K562 (cell line): ENCODE measurements around the gene SULT2B1. TPM values are rescaled to one million over a fixed set of nuclear protein-coding genes. Genes with fewer than 3 reads are reported as not detected.
A peak's percentile ranks its signal among the peaks of the same experiment; 100 is the strongest.

Source experiments
- ATAC-seq: fragments of 200-7000 bp; cut with Tn5 transposase; 3 replicates; pipeline ENCODE4 v1.9.1; 2020; ENCODE audit warnings: moderate library complexity
- BruUV-seq: library from RNA; stranded (reverse); fragments of 400-500 nt; replicated peaks from 2 replicates; lab custom pipeline; 2021; lab: Mats Ljungman, UMichigan
- CTCF ChIA-PET: fragments of 300-600 bp; formaldehyde crosslinking; extraction: SDS; loops from one replicate; lab custom pipeline; 2021; ENCODE audit warnings: low intra/inter-chr PET ratio; lab: Yijun Ruan, JAX
- POLR2A ChIA-PET: fragments of 300-600, 350-650 bp; sonication (Branson Sonifier 250); formaldehyde crosslinking; extraction: SDS; loops from one replicate; lab custom pipeline; 2021; ENCODE audit warnings: antibody characterized with exemption, inconsistent platforms; lab: Yijun Ruan, JAX
- DNase-seq, 4 experiments: peaks; one replicate each; pipeline versions ENCODE4 v3.0.0 to v3.0.0-alpha.2; 2011 to 2018; ENCODE audit warnings: low spot score in 3 of 4, mixed read lengths in 3 of 4; ENCODE audit errors: extremely low read depth in 1 of 4
- FAIRE-seq: peaks from 2 replicates; lab custom pipeline; 2011; peaks lifted over from hg19 to GRCh38; lab: Jason Lieb, UNC
- H2AFZ ChIP-seq: 2 replicates; pipeline ENCODE4 v1.6.0; 2011; ENCODE audit warnings: low read depth, low read length, control low read depth, inconsistent platforms
- H3K27ac ChIP-seq: fragments of 200-600 bp; 3 replicates; pipeline ENCODE4 v1.8.0; 2011; ENCODE audit warnings: low read depth, mild to moderate bottlenecking, control low read depth, inconsistent platforms, low read length, moderate library complexity, mixed read lengths; ENCODE audit errors: extremely low read depth
- H3K27me3 ChIP-seq, 2 experiments: fragments of 300-600 bp in 1 of 2; 2 replicates in 1 of 2; 3 replicates in 1 of 2; pipeline versions ENCODE4 v1.6.0 to v1.8.0; 2011; ENCODE audit warnings: inconsistent platforms in 2 of 2, low read length in 2 of 2, mild to moderate bottlenecking in 1 of 2, mixed read lengths in 1 of 2, moderate library complexity in 1 of 2; ENCODE audit not compliant: control insufficient read depth in 2 of 2, insufficient read depth in 2 of 2
- H3K36me3 ChIP-seq: fragments of 300-600 bp; 3 replicates; pipeline ENCODE4 v1.8.0; 2011; ENCODE audit warnings: mild to moderate bottlenecking, low read length, inconsistent platforms; ENCODE audit not compliant: control insufficient read depth, insufficient read depth
- H3K4me1 ChIP-seq, 2 experiments: fragments of 200-600 bp in 1 of 2; replicated peaks in 1 of 2; 2 replicates in 1 of 2; 3 replicates in 1 of 2; pipeline versions ENCODE4 v1.5.1 to v1.8.0; 2011; ENCODE audit warnings: inconsistent platforms in 2 of 2, low read length in 2 of 2, mild to moderate bottlenecking in 1 of 2, mixed read lengths in 1 of 2, moderate library complexity in 1 of 2; ENCODE audit not compliant: control insufficient read depth in 2 of 2, insufficient read depth in 2 of 2
- H3K4me2 ChIP-seq: 2 replicates; pipeline ENCODE4 v1.6.1; 2011; ENCODE audit warnings: low read length, control low read depth, inconsistent platforms, mixed read lengths; ENCODE audit not compliant: insufficient read depth
- H3K4me3 ChIP-seq: fragments of 200-600 bp; sonication (generic), shearing (Covaris generic); 2 replicates; pipeline ENCODE4 v1.5.1; 2016; ENCODE audit warnings: control low read depth, inconsistent platforms
- H3K79me2 ChIP-seq: fragments of 200-600 bp; 3 replicates; pipeline ENCODE4 v1.8.0; 2011; ENCODE audit warnings: low read length, inconsistent platforms; ENCODE audit not compliant: control insufficient read depth, insufficient read depth
- H3K9ac ChIP-seq, 2 experiments: 2 replicates each; pipeline versions ENCODE4 v1.6.0 to v1.6.1; 2011; ENCODE audit warnings: low read depth in 2 of 2, low read length in 2 of 2, control low read depth in 1 of 2, inconsistent platforms in 1 of 2, mild to moderate bottlenecking in 1 of 2, mixed read lengths in 1 of 2; ENCODE audit not compliant: insufficient read depth in 1 of 2
- H3K9me1 ChIP-seq: one replicate; pipeline ENCODE4 v1.6.0; 2011; ENCODE audit warnings: inconsistent platforms, mild to moderate bottlenecking, low read length, moderate library complexity; ENCODE audit not compliant: control insufficient read depth, insufficient read depth
- H3K9me3 ChIP-seq: replicated peaks from 2 replicates; pipeline ENCODE4 v1.5.1; 2011; ENCODE audit warnings: low read depth, low read length, inconsistent platforms; ENCODE audit not compliant: control insufficient read depth, insufficient read depth
- H4K20me1 ChIP-seq: replicated peaks from 2 replicates; pipeline ENCODE4 v1.6.1; 2011; ENCODE audit warnings: low read length, inconsistent platforms, mixed read lengths; ENCODE audit not compliant: control insufficient read depth, insufficient read depth
- C11orf30 ChIP-seq: fragments of 450-650 bp; IDR thresholded peaks from 2 replicates; pipeline ENCODE4 v1.6.1; 2016; ENCODE audit warnings: low read depth, mild to moderate bottlenecking
- CEBPG ChIP-seq, 3 experiments: fragments of 200-800 bp in 1 of 3; sonication (Bioruptor generic) in 1 of 3; sonication (generic) in 1 of 3; formaldehyde crosslinking in 1 of 3; IDR thresholded peaks in 2 of 3; conservative IDR thresholded peaks in 1 of 3; 2 replicates each; pipeline versions ENCODE4 v1.6.1 to v1.8.0; 2016 to 2022; ENCODE audit warnings: missing compliant biosample characterization in 2 of 3, missing genetic modification characterization in 2 of 3, mild to moderate bottlenecking in 1 of 3, missing genetic modification reagents in 1 of 3
- MEF2A ChIP-seq: IDR thresholded peaks from 2 replicates; pipeline ENCODE4 v1.6.1; 2011; ENCODE audit warnings: low read depth, mild to moderate bottlenecking, low read length, moderate library complexity; ENCODE audit not compliant: control insufficient read depth
- NUFIP1 ChIP-seq: fragments of 450-650 bp; IDR thresholded peaks from 2 replicates; pipeline ENCODE4 v1.6.1; 2018; ENCODE audit not compliant: partially characterized antibody
- RCOR1 ChIP-seq, 2 experiments: IDR thresholded peaks; 2 replicates each; pipeline ENCODE4 v1.6.1; 2012; ENCODE audit warnings: low read depth in 2 of 2, low read length in 2 of 2, borderline replicate concordance in 1 of 2, improper control_type of control experiment in 1 of 2
- TCF7 ChIP-seq: sonication (generic); IDR thresholded peaks from 2 replicates; pipeline ENCODE4 v1.6.1; 2016; ENCODE audit warnings: antibody characterized with exemption, borderline replicate concordance
- ZNF316 ChIP-seq: fragments of 450-650 bp; IDR thresholded peaks from 2 replicates; pipeline ENCODE4 v1.6.1; 2016
- WGBS: fragments of 100-300 bp; shearing (Covaris generic); methylation state at CpG from one replicate; pipeline ENCODE4 v1.1.6; 2016; ENCODE audit warnings: low coverage, mixed read lengths; ENCODE audit not compliant: insufficient coverage; ENCODE audit errors: missing lambda C conversion rate; 5-methylcytosine and 5-hydroxymethylcytosine counted together
- in situ Hi-C: fragments of 300-500 bp; cut with MboI; formaldehyde crosslinking; loops from 4 replicates; pipeline ENCODE4 v1.15.0; 2018; ENCODE audit warnings: inconsistent platforms, mixed read lengths
- intact Hi-C: fragments of 100-400 bp; cut with micrococcal nuclease; formaldehyde crosslinking; loops from 2 replicates; pipeline ENCODE4 v1.14.2; 2022
- polyA plus RNA-seq, 8 experiments: library from polyadenylated mRNA; depleted of rRNA in 4 of 8; stranded (reverse) in 5 of 8; unstranded in 3 of 8; fragments of >200 nt; fragmentation: Nextera tagmentation in 2 of 8; fragmentation: Illumina TruSeq in 1 of 8; extraction: Ambion mirVana in 2 of 8; extraction: Trizol in 1 of 8; gene quantifications; 2 replicates each; pipeline versions ENCODE4 v1.2.1 to v1.2.3, GENCODE V29; 2011 to 2014; ENCODE audit warnings: inconsistent platforms in 1 of 8, missing spikeins in 1 of 8
- total RNA-seq, 7 experiments: library from RNA; depleted of rRNA in 6 of 7; stranded (reverse); fragments of >200 nt in 6 of 7; fragmentation: Illumina TruSeq in 2 of 7; extraction: Trizol in 2 of 7; gene quantifications; 2 replicates each; pipeline versions ENCODE4 v1.2.1 to v1.2.3, GENCODE V29; 2011 to 2021; ENCODE audit warnings: low replicate concordance in 1 of 7
- TF ChIP-seq, protein P1 (sequence below), 2 experiments: fragments of 450-650 bp; IDR thresholded peaks; 2 replicates each; pipeline ENCODE4 v1.6.1; 2016

SULT2B1 gene
- total and polyA plus RNA-seq, 9 of the 15 experiments (the other 6 are each of a cell fraction or from before 2014, with no cell fraction given) = 0.09 to 0.62 (median 0.22) TPM; not detected in 2

DNA sequence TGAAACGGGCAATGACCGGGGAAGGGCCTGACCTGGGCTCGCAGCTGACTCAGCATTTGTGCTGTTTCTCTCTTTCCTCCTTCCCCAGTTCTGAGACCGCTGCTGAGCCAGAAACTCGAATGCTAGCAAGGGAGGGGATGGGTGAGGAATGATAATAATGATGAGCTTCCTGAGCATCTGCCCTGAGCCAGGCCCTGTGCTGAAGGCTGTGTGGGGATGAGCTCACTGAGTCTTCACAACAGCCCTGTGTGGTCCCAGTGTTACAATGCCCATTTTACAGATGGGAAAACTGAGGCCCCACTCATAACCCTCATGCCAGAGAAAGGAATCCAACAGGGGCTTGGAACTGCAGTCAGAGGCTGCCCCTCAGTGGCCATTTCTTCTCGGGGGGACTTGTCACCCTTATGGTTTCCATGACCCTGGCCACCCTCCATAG is 8.1 kb downstream of the SULT2B1 start (continued):
- TF ChIP-seq CEBPG (CRISPR knock-in tag; IDR thresholded peaks at IDR 0.05) = no peak
- TF ChIP-seq CEBPG (tag; conservative IDR thresholded peaks at IDR 0.05 in 1 of 2, IDR thresholded peaks at IDR 0.05 in 1 of 2) = no peak
- TF ChIP-seq MEF2A = no peak
- TF ChIP-seq C11orf30 = peak; percentile 81
- TF ChIP-seq TCF7 = no peak
- TF ChIP-seq RCOR1 (IDR thresholded peaks at IDR 0.05; ENCODE audit: borderline replicate concordance in 1 of 2, low read depth in 2 of 2, low read length in 2 of 2) = peak; percentile 69 to 93
- peak; percentile 89 for TF ChIP-seq ZNF316

DNA sequence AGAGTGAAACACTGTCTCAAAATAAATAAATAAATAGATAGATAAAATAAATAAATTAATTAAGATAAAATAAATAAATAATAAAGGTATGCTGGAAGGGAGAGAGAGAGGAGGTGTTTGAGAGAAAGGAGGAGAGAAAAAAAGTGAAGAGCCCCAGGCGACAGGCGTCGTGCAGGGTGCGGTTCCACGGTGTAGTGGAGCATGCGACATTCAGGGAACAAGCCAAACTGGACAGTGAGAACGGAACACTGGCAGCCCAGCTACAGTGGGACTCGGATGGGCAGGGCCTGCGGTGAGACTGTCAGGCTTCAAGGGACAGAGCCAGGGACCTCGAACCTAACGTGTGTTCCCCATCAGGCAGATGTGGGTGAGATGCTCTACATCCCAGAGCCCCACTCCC is 9.4 kb downstream of the SULT2B1 start:
- TF ChIP-seq, protein P1, sequence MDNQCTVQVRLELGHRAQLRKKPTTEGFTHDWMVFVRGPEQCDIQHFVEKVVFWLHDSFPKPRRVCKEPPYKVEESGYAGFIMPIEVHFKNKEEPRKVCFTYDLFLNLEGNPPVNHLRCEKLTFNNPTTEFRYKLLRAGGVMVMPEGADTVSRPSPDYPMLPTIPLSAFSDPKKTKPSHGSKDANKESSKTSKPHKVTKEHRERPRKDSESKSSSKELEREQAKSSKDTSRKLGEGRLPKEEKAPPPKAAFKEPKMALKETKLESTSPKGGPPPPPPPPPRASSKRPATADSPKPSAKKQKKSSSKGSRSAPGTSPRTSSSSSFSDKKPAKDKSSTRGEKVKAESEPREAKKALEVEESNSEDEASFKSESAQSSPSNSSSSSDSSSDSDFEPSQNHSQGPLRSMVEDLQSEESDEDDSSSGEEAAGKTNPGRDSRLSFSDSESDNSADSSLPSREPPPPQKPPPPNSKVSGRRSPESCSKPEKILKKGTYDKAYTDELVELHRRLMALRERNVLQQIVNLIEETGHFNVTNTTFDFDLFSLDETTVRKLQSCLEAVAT (IDR thresholded peaks at IDR 0.05) = peak in 1 of 2 experiments; percentile 65; a peak in 2 of 4 replicates
- no peak for TF ChIP-seq NUFIP1
- 93% methylated on average over 11 of the region's 11 CpGs for WGBS
- Histone ChIP-seq H3K27ac (no peak overlapping the region), H2AFZ (no peak overlapping the region), H3K9ac (no peak overlapping the region), H3K27me3 (no peaks in the 10 kb centered on the region), H3K79me2 (no peaks in the 10 kb centered on the region), H3K4me2 (no peak overlapping the region), H3K36me3 (no peaks in the 10 kb centered on the region), H4K20me1 (no peaks in the 10 kb centered on the region), H3K4me1 (peaks cover 10 to 16% of the 10 kb centered on the region in 2 experiments; a peak in 4 of 5 replicates), H3K4me3 (no peak overlapping the region), H3K9me3 (no peaks in the 10 kb centered on the region), H3K9me1 (no peaks in the 10 kb centered on the region)
- DNase-seq (no peak), ATAC-seq (no peak), FAIRE-seq (no peak)
- in situ Hi-C loops = no loop called here
- POLR2A ChIA-PET = interaction anchor here (1.0 kb wide), 1 partner anchor 162 kb away, joined by 3 read pairs; no protein-coding TSS in a partner anchor
- CTCF ChIA-PET = no interaction called here
- BruUV-seq = no TSS peak
- intact Hi-C loops = no loop called here
